ENCODE results near the gene SSR1. TPM values are rescaled to one million over a fixed set of nuclear protein-coding genes. Genes with fewer than 3 reads are reported as not detected.

SSR1 gene
- total RNA-seq, 2 experiments from 2014 or later, result 31.6 to 138 TPM

DNA sequence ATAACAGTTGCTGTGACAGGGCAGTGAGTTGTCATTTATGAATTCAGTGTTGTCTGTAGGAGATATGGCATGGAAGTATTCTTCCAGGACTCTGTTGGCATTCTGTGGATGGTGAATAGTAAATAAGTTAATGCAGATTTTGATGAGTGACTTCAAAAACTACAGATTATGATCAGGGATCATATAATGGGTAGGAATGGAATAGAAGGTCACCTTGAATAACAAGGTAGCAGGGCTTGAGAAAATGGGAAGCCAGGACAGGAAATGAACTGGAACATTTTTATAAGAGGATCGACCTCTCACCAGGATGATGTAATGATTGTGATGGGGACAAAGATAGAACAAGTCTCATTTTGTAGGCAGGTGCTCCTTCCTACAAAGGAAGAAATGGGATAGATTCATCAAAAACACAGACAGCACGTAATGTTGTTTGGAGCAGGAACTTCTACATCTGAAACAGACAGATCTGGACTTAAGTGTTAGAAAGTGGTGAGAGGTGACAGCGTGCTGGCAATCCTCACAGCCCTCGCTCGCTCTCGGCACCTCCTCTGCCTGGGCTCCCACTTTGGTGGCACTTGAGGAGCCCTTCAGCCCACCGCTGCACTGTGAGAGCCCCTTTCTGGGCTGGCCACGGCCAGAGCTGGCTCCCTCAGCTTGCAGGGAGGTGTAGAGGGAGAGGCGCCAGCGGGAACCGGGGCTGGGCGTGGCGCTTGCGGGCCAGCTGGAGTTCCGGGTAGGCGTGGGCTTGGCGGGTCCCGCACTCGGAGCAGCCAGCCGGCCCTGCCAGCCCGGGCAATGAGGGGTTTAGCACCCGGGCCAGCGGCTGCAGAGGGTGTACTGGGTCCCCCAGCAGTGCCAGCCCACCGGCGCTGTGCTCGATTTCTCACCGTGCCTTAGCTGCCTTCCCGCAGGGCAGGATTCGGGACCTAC lies 30.8 kb upstream of the SSR1 start:
- no peak overlapping the region for H2AFZ ChIP-seq (ENCODE audit: low read length)
- ChIA-PET CTCF (ENCODE audit: unreplicated experiment) (no interaction called here), POLR2A (interaction anchor here (1.0 kb wide), 1 partner anchor 246 kb away, joined by 3 read pairs; the partner anchor contains the start of gene SNRNP48)
- no peak for DNase-seq (ENCODE audit: low spot score)
- no peaks in the 10 kb centered on the region for H3K9me3 ChIP-seq (ENCODE audit: low read length)
- no peak overlapping the region for H3K27ac ChIP-seq (ENCODE audit: low read depth, low read length, poor library complexity, severe bottlenecking)
- intact Hi-C loops (cut with micrococcal nuclease; ENCODE audit: unreplicated experiment), result no loop called here
- H3K36me3 ChIP-seq (ENCODE audit: insufficient read depth, low read length), result no peaks in the 10 kb centered on the region
- H4K20me1 ChIP-seq (ENCODE audit: insufficient read depth, low read length), result no peaks in the 10 kb centered on the region
- H3K9me2 ChIP-seq (ENCODE audit: insufficient read depth, low read length), result no peaks in the 10 kb centered on the region
- no peak overlapping the region for H3K4me3 ChIP-seq (ENCODE audit: low read depth, low read length, poor library complexity, severe bottlenecking)
- TF ChIP-seq, protein P1, sequence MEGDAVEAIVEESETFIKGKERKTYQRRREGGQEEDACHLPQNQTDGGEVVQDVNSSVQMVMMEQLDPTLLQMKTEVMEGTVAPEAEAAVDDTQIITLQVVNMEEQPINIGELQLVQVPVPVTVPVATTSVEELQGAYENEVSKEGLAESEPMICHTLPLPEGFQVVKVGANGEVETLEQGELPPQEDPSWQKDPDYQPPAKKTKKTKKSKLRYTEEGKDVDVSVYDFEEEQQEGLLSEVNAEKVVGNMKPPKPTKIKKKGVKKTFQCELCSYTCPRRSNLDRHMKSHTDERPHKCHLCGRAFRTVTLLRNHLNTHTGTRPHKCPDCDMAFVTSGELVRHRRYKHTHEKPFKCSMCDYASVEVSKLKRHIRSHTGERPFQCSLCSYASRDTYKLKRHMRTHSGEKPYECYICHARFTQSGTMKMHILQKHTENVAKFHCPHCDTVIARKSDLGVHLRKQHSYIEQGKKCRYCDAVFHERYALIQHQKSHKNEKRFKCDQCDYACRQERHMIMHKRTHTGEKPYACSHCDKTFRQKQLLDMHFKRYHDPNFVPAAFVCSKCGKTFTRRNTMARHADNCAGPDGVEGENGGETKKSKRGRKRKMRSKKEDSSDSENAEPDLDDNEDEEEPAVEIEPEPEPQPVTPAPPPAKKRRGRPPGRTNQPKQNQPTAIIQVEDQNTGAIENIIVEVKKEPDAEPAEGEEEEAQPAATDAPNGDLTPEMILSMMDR (conservative IDR thresholded peaks at IDR 0.05; ENCODE audit: low read length), result no peak
- TF ChIP-seq EZH2phosphoT487 (IDR thresholded peaks at IDR 0.05; ENCODE audit: borderline replicate concordance, low read depth, low read length), result no peak
- no peaks in the 10 kb centered on the region for H3K79me2 ChIP-seq (ENCODE audit: insufficient read depth, low read depth, low read length)
- no TSS peak for BruUV-seq (replicated peaks)
- H3K4me2 ChIP-seq (ENCODE audit: low read length), result no peak overlapping the region
- H3K4me1 ChIP-seq (ENCODE audit: insufficient read depth, low read length, poor library complexity, severe bottlenecking), result no peaks in the 10 kb centered on the region

DNA sequence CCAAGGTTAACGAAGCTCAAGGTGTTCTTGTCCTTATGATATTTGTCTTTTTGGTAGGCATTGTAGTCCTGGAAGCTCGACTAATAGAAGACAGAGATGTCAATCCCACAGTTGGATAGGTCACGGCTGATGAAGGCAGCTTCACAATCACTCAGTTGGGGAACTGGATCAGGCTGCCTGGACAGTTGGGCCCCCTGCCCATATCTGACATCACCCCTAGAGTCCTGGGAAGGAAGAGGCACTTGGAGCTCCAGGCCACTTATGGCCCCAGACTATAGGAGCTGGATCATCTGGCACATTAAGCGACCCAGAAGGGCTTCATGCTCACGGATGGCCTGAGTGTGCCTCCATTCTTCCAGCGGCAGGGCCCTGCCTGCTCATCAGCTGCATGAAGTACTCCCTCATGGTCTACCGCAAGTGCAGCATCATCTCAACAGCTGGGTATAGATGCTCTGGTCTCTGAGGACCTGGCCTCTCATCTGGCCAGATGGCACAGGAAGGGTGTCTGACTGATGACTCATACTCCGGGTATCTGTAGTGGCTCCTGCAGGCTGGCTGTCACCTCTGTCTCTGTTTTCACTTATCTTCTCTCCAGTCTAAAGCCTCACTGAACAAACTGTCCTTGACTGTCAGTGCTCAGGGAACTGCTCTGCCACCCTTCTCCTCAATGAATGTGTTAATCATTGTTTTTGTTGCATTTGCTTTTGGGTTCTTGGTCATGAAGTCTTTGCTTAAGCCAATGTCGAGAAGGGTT lies 29.2 kb upstream of the SSR1 start:
- CTCF ChIA-PET (ENCODE audit: unreplicated experiment), result no interaction called here

More for the DNA sequence above, 29.2 kb upstream of the SSR1 start:
- Histone ChIP-seq H4K20me1 (ENCODE audit: insufficient read depth, low read length) (no peaks in the 10 kb centered on the region), H3K79me2 (ENCODE audit: insufficient read depth, low read depth, low read length) (no peaks in the 10 kb centered on the region), H3K9me3 (ENCODE audit: low read length) (no peaks in the 10 kb centered on the region), H3K9me2 (ENCODE audit: insufficient read depth, low read length) (no peaks in the 10 kb centered on the region), H3K36me3 (ENCODE audit: insufficient read depth, low read length) (no peaks in the 10 kb centered on the region), H3K4me2 (ENCODE audit: low read length) (no peak overlapping the region), H2AFZ (ENCODE audit: low read length) (no peak overlapping the region), H3K4me1 (ENCODE audit: insufficient read depth, low read length, poor library complexity, severe bottlenecking) (no peaks in the 10 kb centered on the region), H3K4me3 (ENCODE audit: low read depth, low read length, poor library complexity, severe bottlenecking) (no peak overlapping the region), H3K27ac (ENCODE audit: low read depth, low read length, poor library complexity, severe bottlenecking) (no peak overlapping the region)
- POLR2A ChIA-PET, result no interaction called here
- no peak for DNase-seq (ENCODE audit: low spot score)
- TF ChIP-seq EZH2phosphoT487 (IDR thresholded peaks at IDR 0.05; ENCODE audit: borderline replicate concordance, low read depth, low read length), result no peak
- TF ChIP-seq, protein P1 (conservative IDR thresholded peaks at IDR 0.05; ENCODE audit: low read length), result no peak
- BruUV-seq (replicated peaks), result no TSS peak
- intact Hi-C loops (cut with micrococcal nuclease; ENCODE audit: unreplicated experiment), result no loop called here

Measured in OCI-LY7 (cell line).